ENCODE data around the gene SIRPG. TPM values are rescaled to one million over a fixed set of nuclear protein-coding genes. Genes with fewer than 3 reads are reported as not detected.
"Not testable (repeated sequence)": the region's sequence is repeated elsewhere in the genome, so short reads cannot be mapped to it uniquely, and the experiment has no call there.

SIRPG gene
- total RNA-seq, 1 donor from 2014 or later, result not detected

DNA sequence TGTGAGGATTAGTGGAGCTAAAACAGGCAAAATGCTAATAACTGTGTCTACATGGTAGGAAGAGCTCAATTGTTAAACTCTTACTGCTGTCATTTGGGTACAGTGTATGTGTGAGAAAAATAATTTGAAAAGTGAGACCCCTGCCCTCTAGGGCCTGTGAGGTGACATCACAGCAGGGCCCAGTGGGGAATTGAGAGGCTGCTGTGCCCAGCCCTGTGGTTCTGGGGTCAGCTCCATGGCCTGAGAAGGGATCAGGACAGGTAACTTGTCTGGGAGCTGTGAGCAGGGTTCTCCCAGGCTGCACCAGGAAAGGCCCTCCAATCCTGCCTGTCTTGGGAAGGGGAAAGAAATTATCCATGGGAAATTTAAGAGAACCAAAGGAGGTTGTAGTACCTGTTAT lies 39.1 kb downstream of the SIRPG start:
- Mint-ChIP-seq H3K4me3 (no peak overlapping the region), H3K36me3 (no peaks in the 10 kb centered on the region), H3K9me3 (peaks cover 6% of the 10 kb centered on the region), H3K4me1 (peaks cover 3% of the 10 kb centered on the region), H3K27me3 (ENCODE audit: insufficient read depth, low read depth) (peaks cover 3% of the 10 kb centered on the region), H3K27ac (no peak overlapping the region)
- DNase-seq (ENCODE audit: low spot score), result no peak
- no peaks in the 10 kb centered on the region for H3K9me3 ChIP-seq (ENCODE audit: low read depth)
- TF ChIP-seq, protein P1, sequence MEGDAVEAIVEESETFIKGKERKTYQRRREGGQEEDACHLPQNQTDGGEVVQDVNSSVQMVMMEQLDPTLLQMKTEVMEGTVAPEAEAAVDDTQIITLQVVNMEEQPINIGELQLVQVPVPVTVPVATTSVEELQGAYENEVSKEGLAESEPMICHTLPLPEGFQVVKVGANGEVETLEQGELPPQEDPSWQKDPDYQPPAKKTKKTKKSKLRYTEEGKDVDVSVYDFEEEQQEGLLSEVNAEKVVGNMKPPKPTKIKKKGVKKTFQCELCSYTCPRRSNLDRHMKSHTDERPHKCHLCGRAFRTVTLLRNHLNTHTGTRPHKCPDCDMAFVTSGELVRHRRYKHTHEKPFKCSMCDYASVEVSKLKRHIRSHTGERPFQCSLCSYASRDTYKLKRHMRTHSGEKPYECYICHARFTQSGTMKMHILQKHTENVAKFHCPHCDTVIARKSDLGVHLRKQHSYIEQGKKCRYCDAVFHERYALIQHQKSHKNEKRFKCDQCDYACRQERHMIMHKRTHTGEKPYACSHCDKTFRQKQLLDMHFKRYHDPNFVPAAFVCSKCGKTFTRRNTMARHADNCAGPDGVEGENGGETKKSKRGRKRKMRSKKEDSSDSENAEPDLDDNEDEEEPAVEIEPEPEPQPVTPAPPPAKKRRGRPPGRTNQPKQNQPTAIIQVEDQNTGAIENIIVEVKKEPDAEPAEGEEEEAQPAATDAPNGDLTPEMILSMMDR (IDR thresholded peaks at IDR 0.05), result no peak
- TF ChIP-seq EZH2 (IDR thresholded peaks at IDR 0.05) (no peak), EZH2phosphoT487 (IDR thresholded peaks at IDR 0.05) (no peak)
- no peak overlapping the region for H3K9ac ChIP-seq
- no peaks in the 10 kb centered on the region for H3F3A ChIP-seq (ENCODE audit: low read depth)
- no peak overlapping the region for H3K27ac ChIP-seq
- H4K20me1 ChIP-seq (ENCODE audit: low read depth), result no peaks in the 10 kb centered on the region
- no peak overlapping the region for H2AFZ ChIP-seq (replicated peaks)
- H3K4me2 ChIP-seq, result no peak overlapping the region
- H3K4me1 ChIP-seq, result no peaks in the 10 kb centered on the region
- no peaks in the 10 kb centered on the region for H3K36me3 ChIP-seq
- H3K4me3 ChIP-seq, result no peak overlapping the region
- peaks cover 5% of the 10 kb centered on the region for H3K27me3 ChIP-seq
- H3K79me2 ChIP-seq (ENCODE audit: low read depth), result no peaks in the 10 kb centered on the region

DNA sequence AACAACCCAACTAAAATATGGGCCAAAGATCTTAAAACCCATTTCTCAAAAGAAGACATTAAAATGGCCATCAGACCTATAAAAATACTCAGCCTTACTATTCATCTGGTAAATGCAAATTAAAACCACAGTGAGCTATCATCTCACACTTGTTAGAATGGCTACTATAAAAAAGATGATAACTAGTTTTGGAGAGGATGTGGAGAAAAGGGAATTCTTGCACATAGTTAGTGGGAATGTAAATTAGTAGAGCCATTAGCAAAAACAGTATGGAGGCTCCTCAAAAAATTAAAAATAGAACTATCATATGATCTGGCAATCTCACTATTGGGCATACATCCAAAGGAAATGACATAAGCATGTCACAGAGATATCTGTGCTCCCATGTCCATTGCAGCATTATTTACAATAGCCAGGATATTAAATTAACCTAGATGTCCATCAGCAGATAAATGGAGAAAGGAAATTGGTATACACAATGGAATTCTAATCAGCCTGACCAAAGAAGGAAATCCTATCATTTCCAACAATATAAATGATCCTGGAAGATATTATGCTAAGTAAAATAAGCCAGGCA lies 40.6 kb downstream of the SIRPG start:
- no peaks in the 10 kb centered on the region for H3K27me3 Mint-ChIP-seq (ENCODE audit: insufficient read depth, low read depth)
- no peaks in the 10 kb centered on the region for H4K20me1 ChIP-seq (ENCODE audit: low read depth)
- no peaks in the 10 kb centered on the region for H3K4me1 ChIP-seq
- H3K4me2 ChIP-seq, result no peak overlapping the region
- H3K27ac Mint-ChIP-seq, result no peak overlapping the region
- H3K4me3 ChIP-seq, result no peak overlapping the region
- H3K4me1 Mint-ChIP-seq, result peaks cover 3% of the 10 kb centered on the region
- H3K79me2 ChIP-seq (ENCODE audit: low read depth), result no peaks in the 10 kb centered on the region
- H3K27ac ChIP-seq, result no peak overlapping the region
- H3K9ac ChIP-seq, result no peak overlapping the region
- no peak overlapping the region for H2AFZ ChIP-seq (replicated peaks)
- H3K36me3 Mint-ChIP-seq, result no peaks in the 10 kb centered on the region
- no peak overlapping the region for H3K4me3 Mint-ChIP-seq
- no peak for DNase-seq (ENCODE audit: low spot score)
- no peaks in the 10 kb centered on the region for H3K9me3 ChIP-seq (ENCODE audit: low read depth)
- H3K36me3 ChIP-seq, result no peaks in the 10 kb centered on the region
- H3K27me3 ChIP-seq, result peaks cover 5% of the 10 kb centered on the region
- H3K9me3 Mint-ChIP-seq, result peaks cover 6% of the 10 kb centered on the region
- H3F3A ChIP-seq (ENCODE audit: low read depth), result no peaks in the 10 kb centered on the region
- TF ChIP-seq EZH2 (IDR thresholded peaks at IDR 0.05), result no peak
- TF ChIP-seq, protein P1 (IDR thresholded peaks at IDR 0.05), result no peak
- no peak for TF ChIP-seq EZH2phosphoT487 (IDR thresholded peaks at IDR 0.05)

DNA sequence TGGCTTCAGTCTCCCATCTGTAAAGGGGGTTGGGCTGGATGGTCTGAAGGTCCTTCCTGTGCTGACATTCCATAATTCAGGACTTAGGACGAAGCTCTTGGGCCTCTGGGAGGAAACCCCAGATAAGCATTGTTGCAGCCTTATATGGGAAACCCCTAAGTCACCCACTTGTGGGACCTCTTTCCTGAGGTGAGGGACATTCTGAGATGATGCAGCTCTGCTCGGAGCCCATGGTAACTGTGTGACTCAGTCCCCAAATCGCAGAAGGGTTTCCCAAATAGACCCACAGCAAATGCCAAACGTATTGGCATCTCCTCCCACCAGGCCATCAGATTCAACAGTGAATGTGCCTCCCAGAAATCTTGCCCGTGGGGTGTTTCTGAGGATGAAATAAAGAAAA lies 47.2 kb downstream of the SIRPG start:
- H3K27ac Mint-ChIP-seq; H3K79me2 ChIP-seq (ENCODE audit: low read depth); H2AFZ ChIP-seq (replicated peaks); H3K4me3 Mint-ChIP-seq; H3K27me3 Mint-ChIP-seq (ENCODE audit: insufficient read depth, low read depth); H3K9me3 Mint-ChIP-seq; H3K4me1 Mint-ChIP-seq; H3K27ac ChIP-seq; H4K20me1 ChIP-seq (ENCODE audit: low read depth); H3K4me1 ChIP-seq; H3F3A ChIP-seq (ENCODE audit: low read depth); H3K9ac ChIP-seq; H3K9me3 ChIP-seq (ENCODE audit: low read depth); H3K4me2 ChIP-seq; H3K36me3 ChIP-seq; H3K36me3 Mint-ChIP-seq; H3K4me3 ChIP-seq; DNase-seq (ENCODE audit: low spot score); H3K27me3 ChIP-seq: not testable (repeated sequence)

DNA sequence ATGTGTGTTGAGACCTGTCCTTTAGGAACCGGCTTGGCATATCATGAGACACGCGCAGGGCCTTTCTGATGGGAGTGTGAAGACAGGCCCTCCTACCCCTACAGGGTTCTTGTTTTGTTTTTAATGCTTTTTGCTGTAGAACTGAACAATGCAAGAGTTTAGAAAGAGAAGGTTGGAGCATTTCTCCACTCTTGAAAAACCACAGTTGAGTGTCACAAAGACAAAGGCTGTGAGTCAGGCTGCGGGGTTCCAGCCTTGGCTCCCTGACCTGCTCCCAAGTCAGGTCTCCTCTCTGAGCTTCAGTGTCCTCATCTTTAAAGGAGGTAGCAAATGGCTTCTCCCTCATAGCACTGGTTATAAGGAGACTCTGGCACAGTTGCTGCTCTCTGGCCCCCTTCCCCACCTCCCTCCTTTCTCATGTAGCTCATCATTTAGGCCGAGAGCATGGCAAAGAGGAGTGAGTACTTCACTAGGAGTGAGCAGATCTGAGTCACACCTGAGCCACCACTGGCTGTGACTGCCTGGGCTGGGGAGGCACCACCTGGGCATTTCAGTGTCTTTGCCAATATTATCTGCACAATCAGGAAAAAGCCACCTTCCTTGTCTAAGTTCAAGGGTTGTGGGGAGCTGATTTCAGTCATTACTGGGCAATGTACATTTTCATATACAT lies 48.8 kb downstream of the SIRPG start:
- not testable (repeated sequence) for H3K27me3 Mint-ChIP-seq (ENCODE audit: insufficient read depth, low read depth); H3K4me1 ChIP-seq; H3K27me3 ChIP-seq; H3K4me3 Mint-ChIP-seq; H3K36me3 ChIP-seq; H3K27ac ChIP-seq; DNase-seq (ENCODE audit: low spot score); H3K9ac ChIP-seq; H3K4me1 Mint-ChIP-seq; H3F3A ChIP-seq (ENCODE audit: low read depth); H3K36me3 Mint-ChIP-seq; H4K20me1 ChIP-seq (ENCODE audit: low read depth); H3K9me3 ChIP-seq (ENCODE audit: low read depth); H3K4me2 ChIP-seq; H3K79me2 ChIP-seq (ENCODE audit: low read depth); H3K27ac Mint-ChIP-seq; H3K9me3 Mint-ChIP-seq; H3K4me3 ChIP-seq; H2AFZ ChIP-seq (replicated peaks)
